Neuronal stem cell (in vitro differentiated cells): Measurements from ENCODE around the gene MED15.
A peak's percentile ranks its signal among the peaks of the same experiment; 100 is the strongest.
"Not testable (repeated sequence)": the region's sequence is repeated elsewhere in the genome, so short reads cannot be mapped to it uniquely, and the experiment has no call there.

Source experiments
- DNase-seq: peaks from one replicate; pipeline ENCODE4 v3.0.0-alpha.2; 2013; ENCODE audit warnings: low spot score
- H2AFZ ChIP-seq: one replicate; pipeline ENCODE4 v1.6.1; 2013; ENCODE audit warnings: mild to moderate bottlenecking, low read length, inconsistent platforms
- H2AK5ac ChIP-seq: 2 replicates; pipeline ENCODE4 v1.6.1; 2013; ENCODE audit warnings: low read depth, mild to moderate bottlenecking, inconsistent platforms, low read length, moderate library complexity, mixed read lengths
- H2BK120ac ChIP-seq: 2 replicates; pipeline ENCODE4 v1.6.1; 2013; ENCODE audit warnings: low read depth, mild to moderate bottlenecking, inconsistent platforms, low read length, moderate library complexity, mixed read lengths
- H2BK12ac ChIP-seq: one replicate; pipeline ENCODE4 v1.6.1; 2013; ENCODE audit warnings: low read length, inconsistent platforms
- H2BK15ac ChIP-seq: 2 replicates; pipeline ENCODE4 v1.6.1; 2013; ENCODE audit warnings: mild to moderate bottlenecking, low read length, inconsistent platforms, mixed read lengths
- H2BK5ac ChIP-seq: one replicate; pipeline ENCODE4 v1.6.1; 2013; ENCODE audit warnings: inconsistent platforms, mild to moderate bottlenecking, low read length, moderate library complexity
- H3K14ac ChIP-seq: one replicate; pipeline ENCODE4 v1.6.1; 2013; ENCODE audit warnings: low read length, inconsistent platforms
- H3K18ac ChIP-seq: 2 replicates; pipeline ENCODE4 v1.6.1; 2013; ENCODE audit warnings: low read length, inconsistent platforms
- H3K23ac ChIP-seq: 2 replicates; pipeline ENCODE4 v1.6.1; 2013; ENCODE audit warnings: low read depth, mild to moderate bottlenecking, mixed read lengths, low read length, inconsistent platforms; ENCODE audit not compliant: poor library complexity
- H3K27ac ChIP-seq: replicated peaks from 3 replicates; pipeline ENCODE4 v1.5.1; 2013; ENCODE audit warnings: low read length, inconsistent platforms
- H3K27me3 ChIP-seq, 3 experiments: 2 replicates each; pipeline ENCODE4 v1.6.1; 2013; ENCODE audit warnings: low read length in 3 of 3, mild to moderate bottlenecking in 2 of 3, inconsistent platforms in 1 of 3, low read depth in 1 of 3, mixed read lengths in 1 of 3, moderate library complexity in 1 of 3; ENCODE audit not compliant: control insufficient read depth in 3 of 3, insufficient read depth in 3 of 3
- H3K36me3 ChIP-seq, 2 donors: replicated peaks in 1 of 2; 2 replicates each; pipeline ENCODE4 v1.6.1; 2013; ENCODE audit warnings: low read length in 2 of 2; ENCODE audit not compliant: control insufficient read depth in 2 of 2, insufficient read depth in 2 of 2
- H3K4ac ChIP-seq: 2 replicates; pipeline ENCODE4 v1.6.1; 2013; ENCODE audit warnings: inconsistent platforms, mild to moderate bottlenecking, low read length, moderate library complexity
- H3K4me1 ChIP-seq, 2 donors: 1 replicate in 1 of 2; 2 replicates in 1 of 2; pipeline ENCODE4 v1.6.1; 2013; ENCODE audit warnings: low read length in 2 of 2, low read depth in 1 of 2; ENCODE audit not compliant: control insufficient read depth in 2 of 2, insufficient read depth in 1 of 2
- H3K4me2 ChIP-seq: one replicate; pipeline ENCODE4 v1.6.1; 2013; ENCODE audit warnings: mild to moderate bottlenecking, low read length, inconsistent platforms; ENCODE audit not compliant: insufficient read depth, poor library complexity, severe bottlenecking
- H3K4me3 ChIP-seq, 2 donors: 2 replicates each; pipeline ENCODE4 v1.5.1; 2013; ENCODE audit warnings: low read length in 2 of 2, mild to moderate bottlenecking in 2 of 2, inconsistent platforms in 1 of 2, moderate library complexity in 1 of 2
- H3K79me1 ChIP-seq: one replicate; pipeline ENCODE4 v1.6.1; 2013; ENCODE audit warnings: low read depth, mild to moderate bottlenecking, inconsistent platforms, low read length, moderate library complexity
- H3K9ac ChIP-seq: one replicate; pipeline ENCODE4 v1.6.1; 2013; ENCODE audit warnings: mild to moderate bottlenecking, low read depth, low read length, inconsistent platforms; ENCODE audit not compliant: poor library complexity
- H3K9me3 ChIP-seq, 2 donors: replicated peaks in 1 of 2; 2 replicates each; pipeline versions ENCODE3 to v1.6.1; 2013; ENCODE audit warnings: low read length in 2 of 2, mild to moderate bottlenecking in 2 of 2, inconsistent platforms in 1 of 2, low read depth in 1 of 2, mixed read lengths in 1 of 2, moderate library complexity in 1 of 2; ENCODE audit not compliant: control insufficient read depth in 2 of 2, insufficient read depth in 1 of 2
- H4K8ac ChIP-seq: one replicate; pipeline ENCODE4 v1.6.1; 2013; ENCODE audit warnings: low read depth, mild to moderate bottlenecking, inconsistent platforms, low read length, moderate library complexity
- H4K91ac ChIP-seq: one replicate; pipeline ENCODE4 v1.6.1; 2013; ENCODE audit warnings: low read length, low read depth, mild to moderate bottlenecking, inconsistent platforms; ENCODE audit not compliant: poor library complexity
- WGBS, 2 donors: extraction: QIAGEN DNeasy Blood & Tissue Kit; methylation state at CpG; one replicate each; pipeline ENCODE4 v1.1.7; 2013; ENCODE audit warnings: missing lambda C conversion rate in 2 of 2, mixed read lengths in 1 of 2; ENCODE audit not compliant: insufficient read length in 2 of 2, insufficient replicate concordance in 1 of 2; ENCODE audit errors: extremely low coverage in 2 of 2; 5-methylcytosine and 5-hydroxymethylcytosine counted together

The MED15 gene

GRCh38 chr22:20479612-20480196 is 27.7 kb upstream of the MED15 start:
- no peak overlapping the region for H3K4me3 ChIP-seq
- no peak overlapping the region for H2BK120ac ChIP-seq
- no peak overlapping the region for H2BK5ac ChIP-seq
- no peak overlapping the region for H2AFZ ChIP-seq
- H3K9ac ChIP-seq: no peak overlapping the region
- peaks cover 0 to 7% of the 10 kb centered on the region in 2 donors for H3K9me3 ChIP-seq
- H3K14ac ChIP-seq: no peak overlapping the region
- no peak overlapping the region for H3K4me2 ChIP-seq
- H3K4me1 ChIP-seq: no peaks in the 10 kb centered on the region
- no peak overlapping the region for H3K27ac ChIP-seq
- H4K91ac ChIP-seq: no peak overlapping the region
- WGBS, 2 donors: no CpG with 5 or more reads among the region's 1 CpG
- no peak overlapping the region for H3K18ac ChIP-seq
- H3K23ac ChIP-seq: no peak overlapping the region
- DNase-seq: no peak
- H3K4ac ChIP-seq: no peak overlapping the region
- no peaks in the 10 kb centered on the region for H3K27me3 ChIP-seq
- no peak overlapping the region for H2BK12ac ChIP-seq
- no peaks in the 10 kb centered on the region for H3K79me1 ChIP-seq
- H2BK15ac ChIP-seq: no peak overlapping the region
- no peak overlapping the region for H2AK5ac ChIP-seq
- no peak overlapping the region for H4K8ac ChIP-seq
- H3K36me3 ChIP-seq: peaks cover 10 to 30% of the 10 kb centered on the region in 2 donors

- WGBS, 2 donors: no CpG with 5 or more reads among the region's 7 CpGs
Measured at GRCh38 chr22:20483143-20483506, 24.3 kb upstream of the MED15 start.

GRCh38 chr22:20483771-20484170 is 23.6 kb upstream of the MED15 start:
- Histone ChIP-seq H3K14ac (no peak overlapping the region), H4K8ac (no peak overlapping the region), H3K27ac (no peak overlapping the region), H3K4me2 (no peak overlapping the region), H2AFZ (no peak overlapping the region), H3K23ac (no peak overlapping the region), H3K79me1 (peaks cover 1% of the 10 kb centered on the region), H3K9ac (no peak overlapping the region), H3K36me3 (peaks cover 14 to 49% of the 10 kb centered on the region in 2 donors), H2BK12ac (no peak overlapping the region), H3K9me3 (peaks cover under 1 to 5% of the 10 kb centered on the region in 2 donors), H3K4ac (no peak overlapping the region), H3K4me3 (no peak overlapping the region), H4K91ac (no peak overlapping the region), H2BK5ac (no peak overlapping the region), H2BK120ac (no peak overlapping the region), H2AK5ac (no peak overlapping the region), H3K27me3 (no peaks in the 10 kb centered on the region), H3K4me1 (no peaks in the 10 kb centered on the region), H3K18ac (no peak overlapping the region), H2BK15ac (no peak overlapping the region)
- WGBS, 2 donors: no CpG with 5 or more reads among the region's 14 CpGs
- no peak for DNase-seq

More at GRCh38 chr22:20483143-20483506, 24.3 kb upstream of the MED15 start:
- H3K4me1 ChIP-seq, H3K79me1 ChIP-seq, H2BK5ac ChIP-seq, H3K9me3 ChIP-seq, H2BK12ac ChIP-seq, H2AFZ ChIP-seq, H2BK120ac ChIP-seq, H4K91ac ChIP-seq, H3K4me3 ChIP-seq, H3K27me3 ChIP-seq, H2AK5ac ChIP-seq, H4K8ac ChIP-seq, H2BK15ac ChIP-seq, DNase-seq, H3K14ac ChIP-seq, H3K9ac ChIP-seq, H3K18ac ChIP-seq, H3K4ac ChIP-seq, H3K27ac ChIP-seq, H3K4me2 ChIP-seq: not testable (repeated sequence)
- peak overlapping the region; percentile 16 for H3K23ac ChIP-seq
- peaks cover 10 to 44% of the 10 kb centered on the region in 2 donors for H3K36me3 ChIP-seq

- no peak overlapping the region for H2BK12ac ChIP-seq
- WGBS, 2 donors: no CpG with 5 or more reads among the region's 4 CpGs
Measured at GRCh38 chr22:20484948-20485683, 22.3 kb upstream of the MED15 start.

More at GRCh38 chr22:20484948-20485683, 22.3 kb upstream of the MED15 start:
- peaks cover 18 to 56% of the 10 kb centered on the region in 2 donors for H3K36me3 ChIP-seq
- no peak overlapping the region for H2BK15ac ChIP-seq
- no peak overlapping the region for H2AFZ ChIP-seq
- no peak for DNase-seq
- H3K9ac ChIP-seq: no peak overlapping the region
- peaks cover 3 to 5% of the 10 kb centered on the region in 2 donors for H3K9me3 ChIP-seq
- H2AK5ac ChIP-seq: no peak overlapping the region
- no peak overlapping the region for H3K4me3 ChIP-seq
- H4K8ac ChIP-seq: no peak overlapping the region
- peaks cover 6% of the 10 kb centered on the region for H3K79me1 ChIP-seq
- no peak overlapping the region for H2BK120ac ChIP-seq
- no peak overlapping the region for H3K14ac ChIP-seq
- no peak overlapping the region for H3K4me2 ChIP-seq
- no peak overlapping the region for H3K23ac ChIP-seq
- H3K27me3 ChIP-seq: no peaks in the 10 kb centered on the region
- no peak overlapping the region for H4K91ac ChIP-seq
- H3K4me1 ChIP-seq: no peaks in the 10 kb centered on the region
- no peak overlapping the region for H3K4ac ChIP-seq
- H3K27ac ChIP-seq: no peak overlapping the region
- no peak overlapping the region for H2BK5ac ChIP-seq
- H3K18ac ChIP-seq: no peak overlapping the region
